SK-N-SH (cell line): ENCODE measurements around the gene SGMS2.

Experiments
- CTCF ChIP-seq: fragments of 200-600 bp; sonication (generic); IDR thresholded peaks from 2 replicates; pipeline ENCODE4 v1.6.1; 2017; ENCODE audit warnings: antibody characterized with exemption, mild to moderate bottlenecking, moderate library complexity
- EP300 ChIP-seq, 2 experiments: IDR thresholded peaks; 2 replicates each; pipeline versions ENCODE4 v1.4.0 to v1.6.1; 2012; ENCODE audit warnings: borderline replicate concordance in 1 of 2, low read depth in 1 of 2, low read length in 1 of 2

DNA sequence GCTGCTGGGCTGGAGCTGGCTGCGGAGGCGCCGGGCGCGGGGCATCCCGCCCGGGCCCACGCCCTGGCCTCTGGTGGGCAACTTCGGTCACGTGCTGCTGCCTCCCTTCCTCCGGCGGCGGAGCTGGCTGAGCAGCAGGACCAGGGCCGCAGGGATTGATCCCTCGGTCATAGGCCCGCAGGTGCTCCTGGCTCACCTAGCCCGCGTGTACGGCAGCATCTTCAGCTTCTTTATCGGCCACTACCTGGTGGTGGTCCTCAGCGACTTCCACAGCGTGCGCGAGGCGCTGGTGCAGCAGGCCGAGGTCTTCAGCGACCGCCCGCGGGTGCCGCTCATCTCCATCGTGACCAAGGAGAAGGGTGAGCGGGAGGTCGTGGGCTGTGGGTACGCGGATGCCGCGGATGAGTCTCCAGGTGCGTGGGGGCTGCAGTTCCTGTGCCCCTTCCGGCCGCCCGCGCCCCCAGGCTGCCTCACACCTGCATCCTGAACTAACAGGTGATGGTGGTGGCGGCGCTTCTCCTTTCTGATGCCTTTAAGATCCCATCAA is 107.1 kb downstream of the SGMS2 start:
- TF ChIP-seq CTCF, result no peak
- TF ChIP-seq EP300 (IDR thresholded peaks at IDR 0.05; ENCODE audit: borderline replicate concordance in 1 of 2, low read depth in 1 of 2, low read length in 1 of 2), result no peak
